LNCaP clone FGC (cell line): ENCODE measurements around the gene CRYBG3.

Experiments used
- DNase-seq: peaks from one replicate; pipeline ENCODE4 v3.0.0-alpha.2; 2011; ENCODE audit warnings: low read depth
- H3K4me3 ChIP-seq: 2 replicates; pipeline ENCODE4 v1.5.1; 2011; ENCODE audit warnings: mild to moderate bottlenecking, low read depth, low read length, control low read depth
- CTCF ChIP-seq: IDR thresholded peaks from 2 replicates; pipeline ENCODE4 v1.5.1; 2012; ENCODE audit warnings: mild to moderate bottlenecking; ENCODE audit not compliant: control insufficient read depth, insufficient read depth; ENCODE audit errors: extremely low read depth

The CRYBG3 gene

GRCh38 chr3:97860364-97860763, 38.6 kb downstream of the CRYBG3 start:
- H3K4me3 ChIP-seq = no peak overlapping the region
- TF ChIP-seq CTCF = no peak
- DNase-seq = no peak

- H3K4me3 ChIP-seq = no peak overlapping the region
- DNase-seq = no peak
- TF ChIP-seq CTCF = no peak
Observed at GRCh38 chr3:97862582-97862981, 40.8 kb downstream of the CRYBG3 start.

GRCh38 chr3:97863031-97863430, 41.2 kb downstream of the CRYBG3 start:
- no peak for TF ChIP-seq CTCF
- DNase-seq = no peak

GRCh38 chr3:97863775-97864174, 42.0 kb downstream of the CRYBG3 start:
- DNase-seq = no peak
- TF ChIP-seq CTCF = no peak

More at GRCh38 chr3:97863031-97863430, 41.2 kb downstream of the CRYBG3 start:
- H3K4me3 ChIP-seq = no peak overlapping the region

GRCh38 chr3:97871186-97871585, 49.4 kb downstream of the CRYBG3 start:
- no peak overlapping the region for H3K4me3 ChIP-seq
- no peak for TF ChIP-seq CTCF
- no peak for DNase-seq

More at GRCh38 chr3:97863775-97864174, 42.0 kb downstream of the CRYBG3 start:
- no peak overlapping the region for H3K4me3 ChIP-seq

GRCh38 chr3:97871801-97872524, 50.2 kb downstream of the CRYBG3 start:
- DNase-seq = no peak
- no peak overlapping the region for H3K4me3 ChIP-seq
- TF ChIP-seq CTCF = no peak

GRCh38 chr3:97872525-97873042, 50.8 kb downstream of the CRYBG3 start:
- TF ChIP-seq CTCF = no peak
- no peak overlapping the region for H3K4me3 ChIP-seq
- DNase-seq = no peak
